ENCODE results near the gene SORCS3.
"Not testable (repeated sequence)": the region's sequence is repeated elsewhere in the genome, so short reads cannot be mapped to it uniquely, and the experiment has no call there.

SORCS3 gene

DNA sequence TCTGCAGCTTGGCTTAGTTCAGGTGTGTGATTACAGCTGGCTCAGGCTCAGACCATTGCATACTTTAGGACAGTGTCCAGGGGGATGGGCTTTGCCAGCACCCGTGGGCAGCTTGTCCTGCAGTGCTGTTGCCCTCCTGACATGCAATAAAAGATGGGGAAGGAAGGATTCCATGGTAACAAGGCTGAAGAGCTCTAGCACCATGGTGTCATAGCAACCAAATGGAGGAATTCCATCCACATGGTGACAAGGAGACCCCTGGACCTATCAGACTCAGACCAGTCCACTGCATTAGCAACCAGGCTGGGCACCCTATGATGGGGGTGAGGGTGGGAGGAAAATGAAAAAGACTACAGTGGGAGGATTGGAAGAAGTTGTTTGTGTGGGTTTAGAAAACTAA lies 49.9 kb downstream of the SORCS3 start:
- no peak for DNase-seq

DNA sequence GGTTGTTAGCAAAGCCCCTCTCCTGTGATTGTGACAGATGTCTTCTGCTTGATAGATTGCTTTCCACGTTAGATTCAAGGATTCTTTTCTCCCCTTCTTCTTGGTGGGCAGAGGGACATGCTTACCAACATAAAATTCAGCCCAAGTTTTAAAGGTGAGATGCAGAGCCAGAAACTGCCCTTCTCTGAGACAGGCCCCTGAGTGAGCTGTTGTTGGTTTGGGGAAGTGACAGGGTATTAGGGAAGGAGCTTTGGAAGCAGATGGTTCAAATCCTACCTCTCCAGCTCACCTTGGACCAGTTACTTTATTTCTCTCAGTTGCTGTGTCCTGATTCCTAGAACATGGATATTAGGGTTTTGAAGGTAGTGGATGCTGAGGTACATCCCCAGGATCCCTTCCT lies 53.0 kb downstream of the SORCS3 start:
- DNase-seq: no peak

DNA sequence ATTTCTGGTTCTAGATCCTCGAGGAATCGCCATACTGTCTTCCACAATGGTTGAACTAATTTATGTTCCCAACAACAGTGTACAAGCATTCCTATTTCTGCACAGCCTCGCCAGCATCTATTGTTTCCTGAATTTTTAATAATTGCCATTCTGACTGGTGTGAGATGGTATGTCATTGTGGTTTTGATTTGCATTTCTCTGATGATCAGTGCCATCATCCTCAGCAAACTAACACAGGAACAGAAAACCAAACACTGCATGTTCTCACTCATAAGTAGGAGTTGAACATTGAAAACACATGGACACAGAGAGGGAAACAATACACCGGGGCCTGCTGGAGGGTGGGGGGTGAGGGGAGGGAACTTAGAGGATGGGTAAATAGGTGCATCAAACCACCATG lies 62.2 kb downstream of the SORCS3 start:
- DNase-seq: not testable (repeated sequence)

DNA sequence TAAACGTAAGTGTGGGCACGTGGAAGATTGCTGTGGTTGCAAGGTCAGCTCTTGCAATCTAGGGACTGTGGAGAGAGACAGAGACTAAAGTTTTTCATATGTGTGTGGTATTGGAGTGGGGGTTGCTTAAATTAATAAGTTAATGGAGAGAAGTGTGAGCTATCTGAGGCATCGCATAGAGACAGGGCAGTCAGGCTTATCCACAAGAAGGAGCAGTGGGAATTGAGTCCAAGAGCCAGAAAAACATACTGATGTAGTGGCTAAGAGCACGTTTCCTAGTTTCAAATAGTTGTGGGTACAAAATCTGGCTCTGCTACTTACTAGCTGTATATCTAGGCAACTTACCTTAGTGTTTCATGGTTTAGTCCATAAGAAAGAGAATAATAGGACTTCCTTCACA lies 65.8 kb downstream of the SORCS3 start:
- DNase-seq: peak; percentile 8

DNA sequence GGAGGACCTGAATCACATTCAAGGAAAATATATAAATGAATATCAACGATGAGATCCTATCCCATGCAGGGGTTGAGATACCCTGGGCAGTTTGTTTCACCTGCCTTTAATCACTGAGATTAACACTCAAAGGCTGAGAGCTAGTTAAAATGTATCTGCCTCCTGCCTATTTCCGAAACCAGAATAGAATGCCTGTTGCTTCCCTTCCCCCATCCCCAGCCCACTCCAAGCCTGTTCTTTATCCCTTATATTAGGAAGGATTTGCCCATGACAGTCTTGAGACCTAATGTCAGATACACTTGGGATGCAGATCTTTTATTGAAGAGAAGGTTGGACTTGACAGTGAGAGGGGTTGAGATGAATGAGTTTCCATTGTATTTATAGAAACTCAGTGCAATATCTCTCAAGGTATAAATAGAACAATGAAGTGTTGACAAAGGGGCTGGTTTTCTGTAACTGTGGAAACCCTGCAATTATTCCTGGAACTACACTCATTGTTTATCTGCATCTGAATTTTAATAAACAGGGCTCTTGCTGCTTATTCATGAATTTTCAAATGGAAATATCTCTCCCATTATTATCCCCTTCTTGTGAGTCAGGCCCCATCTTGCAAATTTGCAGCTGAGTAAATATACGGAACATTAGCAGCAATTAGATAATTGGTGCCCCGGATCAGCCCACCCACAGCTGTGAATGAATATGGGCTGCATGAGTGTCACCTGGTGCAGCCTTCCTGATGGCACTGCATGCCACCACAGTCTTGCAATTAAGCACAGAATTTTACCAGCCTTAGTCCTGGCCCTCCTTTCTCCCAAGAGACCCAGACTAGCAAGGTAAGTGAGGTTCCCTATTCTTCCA lies 66.7 kb downstream of the SORCS3 start:
- peak; percentile 63 for DNase-seq

DNA sequence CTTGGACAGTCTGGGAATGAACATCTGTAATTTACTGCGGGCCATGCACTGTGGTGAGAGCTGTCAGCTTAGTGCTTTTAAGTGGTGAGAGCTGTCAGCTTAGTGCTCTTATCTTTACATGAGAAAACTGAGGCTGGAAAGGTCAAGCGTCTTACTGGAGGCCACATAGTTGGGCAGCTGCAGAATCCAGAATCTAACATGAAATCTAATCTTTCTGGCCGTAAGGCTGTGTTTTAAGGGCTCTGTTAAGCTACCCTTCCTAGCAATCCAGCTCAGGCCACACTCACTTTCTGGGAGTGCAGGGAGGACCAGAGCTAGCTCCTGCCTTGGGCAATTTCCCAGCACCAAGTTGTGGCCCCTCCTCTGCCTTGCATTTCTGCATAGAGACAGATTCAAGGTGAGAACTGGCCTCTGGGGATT lies 70.2 kb downstream of the SORCS3 start:
- no peak for DNase-seq

DNA sequence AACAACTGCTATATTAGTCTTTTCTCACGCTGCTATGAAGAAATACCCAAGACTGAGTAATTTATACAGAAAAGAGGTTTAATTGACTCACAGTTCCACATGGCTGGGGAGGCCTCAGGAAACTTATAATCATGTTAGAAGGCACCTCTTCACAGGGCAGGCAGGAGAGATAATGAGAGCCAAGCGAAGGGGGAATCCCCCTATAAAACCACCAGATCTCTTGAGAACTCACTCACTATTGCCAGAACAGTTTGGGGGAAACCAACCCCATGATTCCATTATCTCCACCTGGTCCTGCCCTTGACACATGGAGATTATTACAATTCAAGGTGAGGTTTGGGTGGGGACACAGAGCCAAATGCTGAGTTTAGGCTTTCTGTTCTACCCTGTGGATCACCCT lies 89.5 kb downstream of the SORCS3 start:
- not testable (repeated sequence) for DNase-seq

DNA sequence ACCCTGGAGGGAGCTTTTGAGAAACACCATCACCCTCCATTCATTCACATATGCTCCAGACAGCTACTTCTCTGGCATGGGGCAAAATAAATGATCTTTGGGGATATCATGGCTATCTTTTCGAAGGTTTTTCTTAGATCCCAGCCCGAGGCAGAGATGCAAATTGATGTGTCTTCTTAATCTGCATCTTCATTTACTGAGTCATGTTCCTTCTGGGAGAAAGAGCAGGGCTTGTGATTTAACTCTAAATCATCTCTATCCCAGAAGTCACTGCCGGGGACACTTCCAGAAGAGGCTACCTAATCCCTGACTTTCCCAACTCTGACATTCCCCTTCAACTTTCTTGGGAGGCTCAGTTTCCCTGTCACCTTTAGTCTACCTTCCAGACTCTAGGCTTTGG lies 90.1 kb downstream of the SORCS3 start:
- no peak for DNase-seq

DNA sequence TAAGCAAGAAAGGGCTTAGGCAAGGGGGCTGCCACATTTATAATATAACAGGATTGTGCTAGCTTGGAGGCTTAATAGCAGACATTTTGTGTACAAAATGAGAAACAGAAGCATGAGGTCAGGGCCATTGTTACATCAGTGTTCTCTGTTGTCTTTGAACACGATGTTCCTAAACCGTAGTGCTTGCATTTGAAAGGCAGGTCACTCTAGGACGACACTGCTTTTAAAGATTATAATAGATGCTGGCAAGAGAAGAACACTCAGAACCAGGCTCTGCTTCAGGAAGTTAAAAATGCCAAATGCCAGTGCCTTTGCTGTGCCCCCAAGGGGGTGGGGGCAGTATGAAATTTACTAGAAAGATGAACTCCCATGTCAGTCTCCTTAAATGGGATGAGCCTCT lies 91.1 kb downstream of the SORCS3 start:
- no peak for DNase-seq

DNA sequence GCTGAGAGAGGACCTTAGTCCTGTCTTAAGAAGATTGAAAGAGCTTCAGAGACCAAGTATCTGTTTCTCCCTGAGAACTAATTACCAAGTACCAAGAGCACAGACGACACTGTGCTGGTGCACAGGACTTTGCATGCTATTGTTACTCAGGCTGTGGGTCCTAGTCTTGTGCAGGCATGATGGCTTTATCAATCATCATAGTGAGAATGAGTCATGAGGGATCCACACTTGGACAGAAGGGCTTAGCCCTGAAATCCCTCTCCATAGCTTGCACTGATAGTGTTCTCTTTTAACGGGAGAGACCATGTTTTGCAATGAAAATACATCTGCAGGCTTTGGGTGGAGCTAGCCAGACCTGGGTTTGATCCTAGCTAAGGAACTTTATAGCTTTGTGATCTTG lies 93.3 kb downstream of the SORCS3 start:
- DNase-seq: no peak

DNA sequence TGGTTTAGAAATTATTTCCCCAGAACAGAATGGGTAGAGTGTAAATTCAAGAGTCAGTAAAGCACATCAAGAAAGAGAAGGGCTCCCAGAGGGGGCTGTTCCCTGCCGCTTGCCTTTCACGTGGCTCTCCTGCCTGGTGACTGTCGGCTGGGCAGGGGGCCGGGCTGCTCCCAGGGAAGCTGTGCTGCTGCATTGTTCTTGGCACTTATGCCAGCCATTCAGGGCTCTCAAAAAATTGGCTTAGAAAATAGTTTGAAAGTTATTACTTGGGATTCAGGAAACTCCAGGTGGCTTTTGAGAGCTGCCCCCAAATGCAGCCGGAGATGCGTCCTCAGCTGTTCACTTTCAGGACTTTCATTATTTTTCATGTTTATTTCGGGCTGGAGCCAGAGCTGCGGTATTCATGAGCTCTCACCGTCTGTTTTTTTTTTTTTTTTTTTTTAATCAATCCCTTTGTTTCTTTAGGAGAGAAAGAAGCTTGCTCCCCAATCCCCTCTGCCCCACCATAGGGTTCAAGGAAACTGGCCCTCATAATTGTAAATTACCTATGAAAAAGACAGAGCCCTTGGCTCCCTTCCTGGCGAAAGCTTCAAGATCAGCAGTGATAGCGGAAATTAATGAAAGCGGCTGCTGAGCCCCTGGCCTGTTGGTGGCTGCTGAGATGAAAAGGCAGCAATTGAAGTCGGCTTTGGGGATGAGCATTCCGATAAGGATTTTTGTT lies 94.1 kb downstream of the SORCS3 start:
- DNase-seq: peak; percentile 33

DNA sequence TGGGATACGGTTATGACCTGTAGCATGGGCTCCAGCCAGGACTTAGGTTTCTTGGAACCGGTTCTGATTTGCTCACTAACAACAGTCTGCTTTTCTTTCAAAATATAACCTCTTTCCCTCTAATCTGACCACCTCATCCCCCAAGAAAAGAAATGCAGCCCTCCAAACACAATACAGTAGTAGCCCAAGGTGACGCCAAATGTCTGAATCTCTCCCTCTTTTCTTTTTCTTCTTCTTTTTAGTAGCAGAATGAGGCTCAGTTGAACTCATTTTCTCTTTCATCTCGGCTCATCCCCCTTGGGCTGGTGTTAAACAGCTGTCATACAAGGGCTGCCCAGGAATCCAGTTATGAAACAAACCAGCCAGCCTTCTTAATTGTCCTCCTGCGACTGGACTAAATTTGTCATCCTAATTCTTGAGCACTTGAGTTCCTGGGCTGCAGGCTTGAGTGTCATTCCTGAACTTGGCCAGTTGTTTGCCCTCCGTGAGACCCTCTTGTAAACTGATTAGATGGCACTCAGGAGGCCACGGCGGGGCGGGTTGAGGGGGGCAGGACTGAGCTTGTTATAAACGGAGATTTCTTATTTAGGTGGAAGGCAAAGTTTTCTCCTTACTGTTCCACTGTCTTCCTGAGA lies 94.8 kb downstream of the SORCS3 start:
- peak; percentile 12 for DNase-seq

DNA sequence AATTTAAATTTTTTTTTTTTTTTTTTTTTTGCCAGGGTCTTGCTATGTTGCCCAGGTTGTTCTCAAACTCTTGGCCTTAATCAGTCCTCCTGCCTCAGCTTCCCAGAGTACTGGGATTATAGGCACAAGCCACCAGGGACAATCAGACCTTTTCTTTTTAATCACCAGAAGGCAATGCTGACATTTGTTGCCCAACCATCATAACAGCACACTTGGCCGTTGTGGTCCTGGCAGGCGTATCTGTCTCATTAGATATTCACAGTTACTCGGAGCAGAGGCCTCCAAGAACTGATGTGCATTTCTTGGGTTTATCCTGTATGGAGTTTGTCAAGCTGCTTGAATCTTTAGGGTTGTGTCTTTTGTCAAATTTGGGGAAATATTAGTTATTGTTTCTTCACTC lies 100.0 kb downstream of the SORCS3 start:
- DNase-seq: no peak

DNA sequence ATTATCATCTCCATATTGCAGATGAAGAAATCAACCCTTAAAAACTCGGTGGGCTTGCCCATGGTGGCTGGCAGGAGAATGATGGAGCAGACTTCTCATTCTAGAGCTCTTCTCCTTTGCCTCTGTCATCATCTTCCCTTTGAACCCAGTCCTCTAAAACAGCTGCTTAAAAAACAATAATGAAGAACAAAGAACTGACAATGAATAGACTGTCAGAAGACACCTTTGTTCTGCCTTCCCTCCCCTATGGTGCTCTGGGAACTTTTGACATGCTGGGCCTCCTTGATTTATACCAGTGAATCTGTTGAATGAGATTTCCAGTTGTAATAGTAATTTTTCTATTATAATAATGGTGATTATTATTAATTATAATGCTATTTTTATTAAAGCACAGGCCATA lies 103.0 kb downstream of the SORCS3 start:
- DNase-seq: no peak

DNA sequence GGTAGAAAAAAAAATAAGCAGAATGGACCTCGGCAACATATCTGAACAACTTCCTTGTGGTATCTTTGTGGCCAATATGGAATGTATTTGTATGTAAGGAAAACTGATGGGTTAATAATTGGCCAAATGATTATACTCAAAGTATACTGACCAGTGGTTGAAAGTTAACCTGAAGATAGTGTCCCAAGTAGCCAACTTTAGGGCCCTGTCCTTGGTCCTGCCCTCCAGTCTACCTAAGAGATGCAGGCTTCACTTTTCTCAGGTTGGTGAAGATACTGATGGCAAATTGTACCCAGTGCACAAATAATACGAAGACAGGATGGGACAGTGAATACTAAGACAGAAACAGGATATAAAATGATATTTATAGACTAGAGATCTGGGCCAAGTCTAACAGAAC lies 109.2 kb downstream of the SORCS3 start:
- no peak for DNase-seq

DNA sequence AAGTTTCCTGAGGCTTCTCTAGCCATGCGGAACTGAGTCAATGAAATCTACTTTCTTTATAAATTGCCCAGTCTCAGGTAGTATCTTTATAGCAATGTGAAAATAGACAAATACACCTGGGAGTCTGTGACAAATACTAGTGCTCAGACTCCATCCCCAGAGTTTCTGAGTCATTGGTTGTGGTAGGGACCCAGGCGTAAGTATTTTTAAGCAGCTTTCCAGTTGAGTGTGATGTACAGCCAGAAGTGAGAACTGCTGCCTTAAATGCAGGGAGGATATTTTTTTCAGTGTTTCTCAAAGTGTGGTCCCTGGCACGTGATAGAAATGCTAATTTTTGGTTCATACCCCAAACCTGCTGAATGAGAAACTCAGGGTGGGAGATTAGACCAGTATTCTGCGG lies 121.7 kb downstream of the SORCS3 start:
- DNase-seq: no peak

DNA sequence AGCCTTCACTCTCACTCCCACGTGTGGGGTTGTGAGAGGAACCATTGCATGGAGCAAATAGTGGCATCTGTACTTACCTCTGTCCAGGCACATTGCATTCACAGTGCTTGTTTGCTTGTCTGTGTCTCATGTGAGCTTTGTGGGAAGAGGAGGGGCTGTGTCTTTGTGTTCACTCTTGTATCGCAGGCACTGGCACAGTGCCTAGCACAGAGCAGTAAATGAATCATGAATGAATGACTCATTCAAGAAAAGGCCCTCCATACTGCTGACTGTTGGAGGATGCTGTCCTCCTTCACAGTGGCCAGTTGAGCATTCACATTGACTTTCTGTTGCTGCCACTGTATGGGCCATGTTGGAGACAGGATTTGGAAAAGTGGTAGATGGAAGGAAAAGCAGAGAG lies 125.3 kb downstream of the SORCS3 start:
- no peak for DNase-seq

DNA sequence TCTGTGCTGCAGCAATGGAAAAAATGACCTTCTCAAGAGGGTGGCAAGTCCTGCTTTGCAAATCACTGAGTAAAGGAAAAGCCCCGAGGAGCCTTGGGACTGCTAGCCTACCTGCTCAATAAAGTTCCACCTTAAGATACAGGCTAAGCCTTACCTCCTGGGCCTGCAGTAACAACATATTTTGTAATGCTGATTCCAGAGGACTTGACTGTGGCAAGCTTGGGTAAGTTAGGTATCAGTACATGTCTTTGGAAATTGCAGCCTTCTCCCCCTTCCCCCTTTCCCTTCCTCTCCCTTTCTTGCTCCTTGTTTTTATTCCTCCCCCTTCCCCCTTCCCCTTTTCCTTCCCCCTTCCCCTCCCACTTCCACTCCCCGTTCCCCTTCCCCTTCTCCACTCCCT lies 126.2 kb downstream of the SORCS3 start:
- DNase-seq: no peak

DNA sequence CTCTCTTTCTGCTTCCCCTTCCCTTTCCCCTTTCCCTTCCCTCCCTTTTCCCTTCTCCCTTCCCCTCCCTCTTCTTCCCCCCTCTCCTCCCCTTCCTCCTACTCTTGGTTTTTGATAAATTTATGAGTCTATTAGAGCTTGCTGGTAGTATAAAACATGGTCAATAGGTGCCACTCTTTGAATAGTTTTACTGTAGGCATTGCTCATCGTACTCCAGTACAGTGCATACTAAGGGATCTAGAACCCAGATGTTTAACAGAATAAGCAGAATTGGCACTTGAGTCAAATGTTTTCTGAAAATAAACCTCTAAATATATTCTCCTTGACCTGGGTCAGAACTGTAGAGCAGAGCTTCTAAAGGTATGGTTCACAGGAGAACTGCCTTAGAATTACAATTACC lies 126.7 kb downstream of the SORCS3 start:
- no peak for DNase-seq

DNA sequence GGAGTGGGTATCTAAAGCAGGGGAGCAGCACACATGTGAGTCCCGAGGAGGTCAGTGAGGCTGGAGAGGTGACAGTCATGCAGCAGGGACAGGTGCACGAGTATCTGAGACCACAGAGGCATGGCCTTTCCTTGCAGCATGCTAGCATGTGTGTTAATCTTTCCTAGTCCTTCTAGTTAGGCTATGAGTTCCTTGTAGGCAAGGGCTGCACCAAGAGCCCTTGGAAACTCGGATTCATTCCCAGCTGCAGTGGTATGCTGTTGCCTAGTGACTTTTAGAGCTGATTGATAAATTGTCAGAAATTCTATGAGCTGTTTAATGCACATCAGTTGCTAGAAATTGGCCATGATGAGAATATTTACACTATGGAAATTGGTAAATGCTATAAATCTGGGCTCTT lies 132.0 kb downstream of the SORCS3 start:
- DNase-seq: no peak

DNA sequence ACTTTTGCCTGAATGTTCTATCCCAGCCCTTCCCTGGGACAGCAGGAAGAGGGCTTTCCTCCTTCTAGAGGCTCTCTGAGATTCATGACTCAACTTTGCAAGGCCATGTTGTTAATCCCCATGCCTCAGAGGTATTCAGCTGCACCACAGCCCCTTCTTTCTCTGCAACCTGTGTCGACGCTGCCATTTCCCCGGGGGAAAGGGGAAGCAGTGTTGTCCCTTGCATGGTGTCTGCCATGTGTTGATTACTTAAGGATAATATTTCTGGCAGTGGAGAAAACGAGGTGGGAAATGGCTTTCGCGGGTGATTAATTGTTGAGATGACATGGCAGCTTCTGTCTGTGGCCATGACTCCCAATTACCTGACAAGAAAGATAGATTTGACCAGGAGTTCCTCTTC lies 133.1 kb downstream of the SORCS3 start:
- no peak for DNase-seq

DNA sequence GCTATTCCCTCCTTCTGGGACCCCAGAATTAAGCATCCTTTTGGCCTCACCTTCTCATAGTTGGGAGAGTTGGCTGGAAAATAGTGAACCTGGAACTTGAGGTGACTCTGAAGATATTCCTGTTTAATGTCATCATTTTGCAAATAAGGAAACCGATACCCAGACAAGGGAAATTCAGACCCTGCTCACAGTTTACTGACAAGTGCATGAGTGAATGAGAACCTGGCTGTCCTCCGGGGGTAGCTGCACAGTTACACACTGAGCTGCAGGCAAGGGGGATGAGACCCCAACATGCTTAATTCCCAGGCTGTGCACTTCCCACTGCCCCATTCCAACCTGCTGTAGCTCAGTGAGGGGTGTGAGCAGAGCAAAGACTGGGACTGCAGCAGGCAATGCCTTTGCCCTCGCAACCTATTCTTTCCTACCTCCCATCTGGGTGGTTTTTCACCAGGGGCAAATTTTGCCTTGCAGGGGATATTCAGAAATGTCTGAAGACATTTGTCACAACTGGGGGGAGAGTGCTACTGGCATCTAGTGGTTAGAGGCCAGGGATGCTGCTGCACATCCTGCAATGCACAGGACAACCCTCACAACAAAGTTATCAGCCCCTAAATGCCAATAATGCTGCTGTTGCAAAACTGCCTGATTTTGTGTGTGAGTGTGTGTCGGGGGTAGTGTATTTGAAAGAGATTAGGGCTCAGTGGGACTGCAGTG lies 136.2 kb downstream of the SORCS3 start:
- no peak for DNase-seq

DNA sequence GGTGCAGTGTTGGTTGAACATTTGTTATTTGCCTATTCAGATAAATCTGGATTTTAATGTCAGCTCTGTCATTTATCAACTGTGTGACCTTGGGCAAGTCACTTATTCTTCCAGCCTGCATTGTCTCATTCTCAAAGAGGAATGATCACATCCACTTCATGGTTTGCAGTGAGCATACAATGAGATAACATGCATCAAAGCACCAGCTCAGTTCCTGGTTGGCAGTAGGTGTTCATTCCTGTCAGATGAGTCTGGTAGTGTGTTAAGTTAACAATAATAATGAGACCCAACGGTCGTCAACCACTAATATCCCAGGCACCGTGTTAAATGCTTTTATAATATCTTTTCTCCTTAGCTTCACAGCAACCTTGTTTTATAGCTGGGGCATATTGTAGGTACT lies 137.3 kb downstream of the SORCS3 start:
- no peak for DNase-seq
